ENCODE measurements around the gene TIMM23.

DNA sequence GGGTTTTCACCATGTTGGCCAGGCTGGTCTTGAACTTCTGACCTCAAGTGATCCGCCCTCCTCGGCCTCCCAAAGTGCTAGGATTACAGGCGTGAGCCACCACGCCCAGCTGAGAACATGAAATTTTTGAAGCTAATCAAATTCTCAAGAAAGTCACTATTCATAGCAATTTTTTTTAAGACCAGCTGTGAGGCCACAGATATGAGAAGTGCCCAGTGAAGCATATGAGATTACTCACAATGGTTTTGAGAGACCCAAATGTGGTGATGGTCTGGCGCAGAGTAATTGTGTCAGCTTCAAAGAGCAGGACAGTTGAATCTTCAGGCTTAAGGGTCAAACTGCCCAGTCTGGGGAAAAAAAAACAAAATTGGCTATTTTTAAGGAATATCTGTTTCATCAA is 41.9 kb downstream of the TIMM23 start:
- TF ChIP-seq POLR2A (IDR thresholded peaks at IDR 0.05; ENCODE audit: low read depth, low read length) (no peak), STAT3 (IDR thresholded peaks at IDR 0.05; ENCODE audit: low read depth, low read length) (no peak), EGR1 (IDR thresholded peaks at IDR 0.05; ENCODE audit: borderline replicate concordance in 1 of 2, low read depth in 2 of 2, low read length in 2 of 2) (no peak), POLR2AphosphoS5 (IDR thresholded peaks at IDR 0.05; ENCODE audit: low read length) (no peak)
- TF ChIP-seq, protein P1, sequence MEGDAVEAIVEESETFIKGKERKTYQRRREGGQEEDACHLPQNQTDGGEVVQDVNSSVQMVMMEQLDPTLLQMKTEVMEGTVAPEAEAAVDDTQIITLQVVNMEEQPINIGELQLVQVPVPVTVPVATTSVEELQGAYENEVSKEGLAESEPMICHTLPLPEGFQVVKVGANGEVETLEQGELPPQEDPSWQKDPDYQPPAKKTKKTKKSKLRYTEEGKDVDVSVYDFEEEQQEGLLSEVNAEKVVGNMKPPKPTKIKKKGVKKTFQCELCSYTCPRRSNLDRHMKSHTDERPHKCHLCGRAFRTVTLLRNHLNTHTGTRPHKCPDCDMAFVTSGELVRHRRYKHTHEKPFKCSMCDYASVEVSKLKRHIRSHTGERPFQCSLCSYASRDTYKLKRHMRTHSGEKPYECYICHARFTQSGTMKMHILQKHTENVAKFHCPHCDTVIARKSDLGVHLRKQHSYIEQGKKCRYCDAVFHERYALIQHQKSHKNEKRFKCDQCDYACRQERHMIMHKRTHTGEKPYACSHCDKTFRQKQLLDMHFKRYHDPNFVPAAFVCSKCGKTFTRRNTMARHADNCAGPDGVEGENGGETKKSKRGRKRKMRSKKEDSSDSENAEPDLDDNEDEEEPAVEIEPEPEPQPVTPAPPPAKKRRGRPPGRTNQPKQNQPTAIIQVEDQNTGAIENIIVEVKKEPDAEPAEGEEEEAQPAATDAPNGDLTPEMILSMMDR (IDR thresholded peaks at IDR 0.05 in 2 of 3, conservative IDR thresholded peaks at IDR 0.05 in 1 of 3; ENCODE audit: control insufficient read depth in 2 of 3, extremely low read depth in 1 of 3, insufficient read depth in 1 of 3, low read depth in 3 of 3, low read length in 3 of 3): no peak
